IPS-18a (cell line): ENCODE data around the gene TECPR2.

ENCODE experiments used
- H3K27ac ChIP-seq: one replicate; pipeline ENCODE4 v1.5.1; 2013; ENCODE audit warnings: low read length
- H3K27me3 ChIP-seq: one replicate; pipeline ENCODE4 v1.6.1; 2013; ENCODE audit warnings: mild to moderate bottlenecking, low read length; ENCODE audit not compliant: control insufficient read depth, insufficient read depth
- H3K36me3 ChIP-seq: one replicate; pipeline ENCODE4 v1.6.1; 2013; ENCODE audit warnings: low read depth, low read length; ENCODE audit not compliant: control insufficient read depth
- H3K4me1 ChIP-seq: one replicate; pipeline ENCODE4 v1.6.1; 2013; ENCODE audit warnings: low read depth, low read length; ENCODE audit not compliant: control insufficient read depth
- H3K4me3 ChIP-seq: one replicate; pipeline ENCODE4 v1.5.1; 2013; ENCODE audit warnings: low read length
- H3K9ac ChIP-seq: one replicate; pipeline ENCODE4 v1.6.1; 2013; ENCODE audit warnings: mild to moderate bottlenecking, low read length, moderate library complexity
- H3K9me3 ChIP-seq: one replicate; pipeline ENCODE4 v1.6.1; 2013; ENCODE audit warnings: low read depth, low read length; ENCODE audit not compliant: control insufficient read depth

The TECPR2 gene

GRCh38 chr14:102479777-102480176 lies 117.0 kb downstream of the TECPR2 start:
- no peaks in the 10 kb centered on the region for H3K9me3 ChIP-seq
- H3K4me1 ChIP-seq, result no peaks in the 10 kb centered on the region
- no peak overlapping the region for H3K9ac ChIP-seq
- no peaks in the 10 kb centered on the region for H3K36me3 ChIP-seq
- H3K27ac ChIP-seq, result no peak overlapping the region
- H3K4me3 ChIP-seq, result no peak overlapping the region
- no peaks in the 10 kb centered on the region for H3K27me3 ChIP-seq

GRCh38 chr14:102481371-102481770 lies 118.6 kb downstream of the TECPR2 start:
- Histone ChIP-seq H3K27me3 (no peaks in the 10 kb centered on the region), H3K4me3 (no peak overlapping the region), H3K4me1 (no peaks in the 10 kb centered on the region), H3K36me3 (no peaks in the 10 kb centered on the region), H3K27ac (no peak overlapping the region), H3K9ac (no peak overlapping the region), H3K9me3 (no peaks in the 10 kb centered on the region)

- Histone ChIP-seq H3K4me1 (no peaks in the 10 kb centered on the region), H3K36me3 (no peaks in the 10 kb centered on the region), H3K27ac (no peak overlapping the region), H3K9ac (no peak overlapping the region), H3K27me3 (no peaks in the 10 kb centered on the region), H3K9me3 (no peaks in the 10 kb centered on the region), H3K4me3 (no peak overlapping the region)
Observed at GRCh38 chr14:102481791-102482238, 119.1 kb downstream of the TECPR2 start.

DNA sequence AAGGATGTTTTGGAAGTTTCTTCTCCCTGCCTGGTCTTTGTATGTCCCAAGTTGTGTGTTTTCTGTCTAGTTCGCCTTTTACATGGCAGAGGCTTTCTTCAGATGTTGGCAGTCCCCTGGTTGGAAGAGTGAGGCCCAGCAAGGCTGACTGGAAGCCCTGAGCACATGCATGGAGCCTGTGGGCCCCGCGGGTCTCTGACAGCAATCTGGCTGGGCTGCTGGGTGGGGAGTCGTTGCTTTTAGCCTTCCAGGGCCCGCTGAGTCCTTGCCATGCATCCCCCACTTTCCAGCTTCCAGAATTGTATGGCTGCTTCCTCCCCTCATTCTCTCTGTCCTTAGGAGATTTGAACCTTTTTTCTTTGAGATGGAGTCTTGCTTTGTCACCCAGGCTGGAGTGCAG lies 121.6 kb downstream of the TECPR2 start:
- H3K27ac ChIP-seq, result no peak overlapping the region
- H3K9me3 ChIP-seq, result no peaks in the 10 kb centered on the region
- no peak overlapping the region for H3K9ac ChIP-seq
- H3K4me1 ChIP-seq, result no peaks in the 10 kb centered on the region
- H3K4me3 ChIP-seq, result no peak overlapping the region
- H3K36me3 ChIP-seq, result no peaks in the 10 kb centered on the region
- H3K27me3 ChIP-seq, result no peaks in the 10 kb centered on the region

GRCh38 chr14:102485693-102486512 lies 123.2 kb downstream of the TECPR2 start:
- no peak overlapping the region for H3K27ac ChIP-seq
- no peaks in the 10 kb centered on the region for H3K36me3 ChIP-seq
- no peaks in the 10 kb centered on the region for H3K27me3 ChIP-seq
- H3K4me3 ChIP-seq, result no peak overlapping the region
- H3K9me3 ChIP-seq, result no peaks in the 10 kb centered on the region
- H3K4me1 ChIP-seq, result no peaks in the 10 kb centered on the region
- no peak overlapping the region for H3K9ac ChIP-seq

GRCh38 chr14:102486513-102487203 lies 123.9 kb downstream of the TECPR2 start:
- Histone ChIP-seq H3K9me3 (no peaks in the 10 kb centered on the region), H3K36me3 (no peaks in the 10 kb centered on the region), H3K27me3 (no peaks in the 10 kb centered on the region), H3K4me3 (no peak overlapping the region), H3K9ac (no peak overlapping the region), H3K4me1 (no peaks in the 10 kb centered on the region), H3K27ac (no peak overlapping the region)

DNA sequence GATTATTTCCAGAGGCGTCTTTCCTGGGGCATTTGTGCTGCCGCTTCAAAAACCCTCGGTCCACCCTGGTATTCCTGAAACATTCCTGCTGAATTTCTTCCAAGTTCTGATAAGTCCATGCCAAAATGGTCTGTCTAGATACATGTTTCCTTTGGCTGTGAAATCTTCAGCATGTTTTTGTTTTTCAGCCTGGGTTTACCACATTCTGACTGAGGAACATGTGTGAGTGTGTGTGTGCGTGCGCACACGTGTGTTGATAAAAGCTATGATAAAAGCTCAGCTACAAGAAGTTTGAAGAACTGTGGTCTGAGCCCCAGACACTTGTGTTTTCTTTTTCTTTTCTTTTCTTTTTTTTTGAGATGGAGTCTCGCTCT lies 124.5 kb downstream of the TECPR2 start:
- no peaks in the 10 kb centered on the region for H3K36me3 ChIP-seq
- H3K4me1 ChIP-seq, result no peaks in the 10 kb centered on the region
- no peak overlapping the region for H3K27ac ChIP-seq
- no peaks in the 10 kb centered on the region for H3K9me3 ChIP-seq
- H3K27me3 ChIP-seq, result no peaks in the 10 kb centered on the region
- H3K4me3 ChIP-seq, result no peak overlapping the region
- H3K9ac ChIP-seq, result no peak overlapping the region

DNA sequence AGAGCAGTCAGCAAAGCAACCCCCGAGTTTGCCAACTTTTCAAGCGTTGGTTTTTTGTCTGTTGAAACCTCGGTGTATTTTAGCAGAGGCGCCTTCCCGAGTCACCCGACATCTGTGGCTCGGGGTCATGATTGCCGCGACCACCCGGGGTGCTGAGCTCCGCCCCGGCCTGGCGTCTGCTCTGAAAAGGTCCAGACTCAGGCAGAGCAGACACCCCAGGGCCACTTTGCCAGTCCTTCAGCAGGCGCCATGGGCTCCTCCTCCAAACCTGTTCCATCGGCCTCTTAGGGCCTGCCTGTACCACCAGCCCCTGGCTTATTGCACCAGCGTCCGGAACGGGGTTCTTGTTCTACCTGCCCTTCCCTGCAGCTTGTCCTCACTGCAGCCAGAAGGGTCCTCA lies 127.7 kb downstream of the TECPR2 start:
- Histone ChIP-seq H3K9me3 (no peaks in the 10 kb centered on the region), H3K27me3 (no peaks in the 10 kb centered on the region), H3K9ac (no peak overlapping the region), H3K4me1 (no peaks in the 10 kb centered on the region), H3K27ac (no peak overlapping the region), H3K4me3 (no peak overlapping the region), H3K36me3 (no peaks in the 10 kb centered on the region)

- no peaks in the 10 kb centered on the region for H3K9me3 ChIP-seq
- no peak overlapping the region for H3K4me3 ChIP-seq
- H3K27ac ChIP-seq, result no peak overlapping the region
- no peaks in the 10 kb centered on the region for H3K4me1 ChIP-seq
- H3K27me3 ChIP-seq, result no peaks in the 10 kb centered on the region
- no peak overlapping the region for H3K9ac ChIP-seq
- no peaks in the 10 kb centered on the region for H3K36me3 ChIP-seq
Observed at GRCh38 chr14:102491366-102491765, 128.6 kb downstream of the TECPR2 start.

GRCh38 chr14:102491786-102492530 lies 129.2 kb downstream of the TECPR2 start:
- Histone ChIP-seq H3K4me1 (no peaks in the 10 kb centered on the region), H3K27ac (no peak overlapping the region), H3K4me3 (no peak overlapping the region), H3K9me3 (no peaks in the 10 kb centered on the region), H3K36me3 (no peaks in the 10 kb centered on the region), H3K9ac (no peak overlapping the region), H3K27me3 (no peaks in the 10 kb centered on the region)

DNA sequence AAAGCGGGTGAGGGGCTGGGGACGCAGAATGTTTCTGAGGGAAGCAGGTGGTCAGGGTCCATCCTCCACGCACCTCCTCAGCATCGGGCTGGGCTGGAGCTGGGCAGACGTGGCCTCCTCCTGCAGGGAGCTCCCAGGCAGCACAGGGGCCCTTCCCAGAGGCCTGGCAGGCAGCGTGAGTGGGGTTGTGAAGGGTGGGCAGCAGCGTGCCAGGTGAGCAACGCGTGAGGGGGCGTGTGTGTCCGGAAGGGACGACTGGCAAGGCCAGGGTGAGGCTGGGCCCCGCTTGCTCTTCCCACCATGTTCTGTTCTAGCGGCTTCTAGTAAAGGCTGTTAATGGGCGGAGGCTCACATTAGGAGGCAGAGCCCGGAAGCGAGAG lies 129.8 kb downstream of the TECPR2 start:
- no peak overlapping the region for H3K9ac ChIP-seq
- H3K4me1 ChIP-seq, result no peaks in the 10 kb centered on the region
- no peaks in the 10 kb centered on the region for H3K9me3 ChIP-seq
- no peaks in the 10 kb centered on the region for H3K27me3 ChIP-seq
- no peak overlapping the region for H3K27ac ChIP-seq
- no peaks in the 10 kb centered on the region for H3K36me3 ChIP-seq
- H3K4me3 ChIP-seq, result no peak overlapping the region
